GM19099 (cell line): Measurements from ENCODE around the gene TCP11L1.

Experiments used
- POLR2A ChIP-seq: IDR thresholded peaks from 3 replicates; pipeline ENCODE4 v1.6.1; 2011; ENCODE audit warnings: low read depth; ENCODE audit not compliant: insufficient read length; ENCODE audit errors: extremely low read depth

The TCP11L1 gene

GRCh38 chr11:33059331-33060007 is 20.1 kb downstream of the TCP11L1 start:
- no peak for TF ChIP-seq POLR2A

GRCh38 chr11:33060271-33060670 is 20.9 kb downstream of the TCP11L1 start:
- no peak for TF ChIP-seq POLR2A

- no peak for TF ChIP-seq POLR2A
Measured at GRCh38 chr11:33062137-33062536, 22.8 kb downstream of the TCP11L1 start.

GRCh38 chr11:33063326-33063881 is 24.0 kb downstream of the TCP11L1 start:
- TF ChIP-seq POLR2A: no peak

- TF ChIP-seq POLR2A: no peak
Measured at GRCh38 chr11:33064033-33064825, 24.9 kb downstream of the TCP11L1 start.

- no peak for TF ChIP-seq POLR2A
Measured at GRCh38 chr11:33064866-33065265, 25.5 kb downstream of the TCP11L1 start.

GRCh38 chr11:33065445-33066178 is 26.2 kb downstream of the TCP11L1 start:
- TF ChIP-seq POLR2A: no peak

- no peak for TF ChIP-seq POLR2A
Measured at GRCh38 chr11:33067294-33067693, 27.9 kb downstream of the TCP11L1 start.

GRCh38 chr11:33068611-33069340 is 29.4 kb downstream of the TCP11L1 start:
- no peak for TF ChIP-seq POLR2A

GRCh38 chr11:33072465-33072864 is 33.1 kb downstream of the TCP11L1 start:
- TF ChIP-seq POLR2A: no peak

GRCh38 chr11:33083918-33084317 is 44.5 kb downstream of the TCP11L1 start:
- no peak for TF ChIP-seq POLR2A

- TF ChIP-seq POLR2A: no peak
Measured at GRCh38 chr11:33086017-33086416, 46.6 kb downstream of the TCP11L1 start.

- TF ChIP-seq POLR2A: no peak
Measured at GRCh38 chr11:33089776-33090175, 50.4 kb downstream of the TCP11L1 start.

GRCh38 chr11:33094157-33094556 is 54.8 kb downstream of the TCP11L1 start:
- no peak for TF ChIP-seq POLR2A

GRCh38 chr11:33103836-33104235 is 64.5 kb downstream of the TCP11L1 start:
- no peak for TF ChIP-seq POLR2A
